A673 (cell line): ENCODE measurements around the gene RPS6KA3. TPM values are rescaled to one million over a fixed set of nuclear protein-coding genes. Genes with fewer than 3 reads are reported as not detected.
"Not testable (repeated sequence)": the region's sequence is repeated elsewhere in the genome, so short reads cannot be mapped to it uniquely, and the experiment has no call there.

ENCODE experiments used
- BruUV-seq: library from RNA; stranded (reverse); fragments of 400-500 nt; replicated peaks from 2 replicates; lab custom pipeline; 2021; lab: Mats Ljungman, UMichigan
- CTCF ChIA-PET: fragments of 300-600 bp; sonication (Branson Sonifier 250); formaldehyde crosslinking; loops from one replicate; lab custom pipeline; 2022; ENCODE audit warnings: antibody characterized with exemption; lab: Charles Lee
- POLR2A ChIA-PET: fragments of 300-600 bp; sonication (Branson Sonifier 250); formaldehyde crosslinking; loops from one replicate; lab custom pipeline; 2022; ENCODE audit warnings: antibody characterized with exemption; ENCODE audit not compliant: low non-redundant PET; lab: Charles Lee
- DNase-seq: peaks from one replicate; pipeline ENCODE4 v3.0.0-alpha.2; 2015; ENCODE audit warnings: low spot score
- H3K27ac ChIP-seq: fragments of 200-600 bp; sonication (generic); 2 replicates; pipeline ENCODE4 v1.5.1; 2016; ENCODE audit warnings: mixed run types, low read depth, mild to moderate bottlenecking, mixed read lengths, antibody characterized with exemption, low read length; ENCODE audit not compliant: poor library complexity, severe bottlenecking
- H3K27me3 ChIP-seq: fragments of 200-600 bp; sonication (generic); replicated peaks from 2 replicates; pipeline ENCODE4 v1.6.1; 2017; ENCODE audit warnings: mixed run types, low read depth, mild to moderate bottlenecking, mixed read lengths, antibody characterized with exemption, low read length; ENCODE audit not compliant: insufficient read depth, poor library complexity
- H3K36me3 ChIP-seq: fragments of 200-600 bp; sonication (generic); 2 replicates; pipeline ENCODE4 v1.6.1; 2016; ENCODE audit warnings: mixed run types, mild to moderate bottlenecking, mixed read lengths, antibody characterized with exemption, low read length; ENCODE audit not compliant: insufficient read depth, poor library complexity, severe bottlenecking
- H3K4me1 ChIP-seq: fragments of 200-600 bp; sonication (generic); 2 replicates; pipeline ENCODE4 v1.6.1; 2017; ENCODE audit warnings: mixed run types, mild to moderate bottlenecking, mixed read lengths, antibody characterized with exemption, low read length; ENCODE audit not compliant: insufficient read depth, poor library complexity, severe bottlenecking
- H3K4me3 ChIP-seq: fragments of 200-600 bp; sonication (generic); 2 replicates; pipeline ENCODE4 v1.5.1; 2016; ENCODE audit warnings: low read depth, mixed run types, mild to moderate bottlenecking, mixed read lengths, low read length; ENCODE audit not compliant: poor library complexity, severe bottlenecking
- H3K9me3 ChIP-seq: fragments of 200-600 bp; sonication (generic); 2 replicates; pipeline ENCODE4 v1.6.1; 2016; ENCODE audit warnings: mixed run types, low read depth, mild to moderate bottlenecking, mixed read lengths, antibody characterized with exemption, low read length; ENCODE audit not compliant: poor library complexity, severe bottlenecking
- CTCF ChIP-seq: fragments of 300-800, 200-600 bp; sonication (generic); conservative IDR thresholded peaks from 2 replicates; pipeline ENCODE4 v1.5.1; 2017; ENCODE audit warnings: low read depth, mild to moderate bottlenecking, antibody characterized with exemption, low read length, moderate library complexity, mixed read lengths
- EZH2 ChIP-seq: fragments of 200-600 bp; sonication (generic); IDR thresholded peaks from 2 replicates; pipeline ENCODE4 v1.6.1; 2017; ENCODE audit warnings: borderline replicate concordance, low read depth, mild to moderate bottlenecking, mixed read lengths, antibody characterized with exemption, low read length; ENCODE audit not compliant: poor library complexity, severe bottlenecking
- intact Hi-C: fragments of 100-400 bp; cut with micrococcal nuclease; formaldehyde crosslinking; loops from one replicate; pipeline ENCODE4 v1.10.0; 2022; ENCODE audit not compliant: unreplicated experiment
- total RNA-seq: library from RNA; stranded (reverse); gene quantifications from 2 replicates; pipeline ENCODE4 v1.2.3, GENCODE V29; 2021

Gene RPS6KA3
- total RNA-seq, 1 experiment from 2014 or later, result 33.6 TPM

DNA sequence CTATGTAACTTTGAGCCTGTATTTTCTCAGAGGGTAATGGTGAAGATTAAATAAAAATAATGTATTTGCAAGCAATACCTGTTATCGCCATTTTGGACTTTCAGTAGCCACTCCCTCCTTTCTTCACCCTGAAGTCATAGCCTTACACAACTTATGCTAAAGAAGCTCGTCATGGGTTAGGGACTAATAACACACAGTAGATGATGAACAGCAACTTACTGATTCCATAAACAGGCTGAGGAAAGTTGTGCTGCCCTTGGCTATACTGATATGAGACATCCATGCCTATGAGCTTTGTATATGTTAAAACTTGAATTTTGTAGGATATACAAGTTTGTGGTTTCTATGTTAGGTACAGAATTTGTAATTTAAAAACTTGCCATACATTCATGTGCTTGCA lies 93.4 kb downstream of the RPS6KA3 start:
- BruUV-seq, result no TSS peak
- H3K4me1 ChIP-seq, result no peaks in the 10 kb centered on the region
- H3K4me3 ChIP-seq, result no peak overlapping the region
- no peak overlapping the region for H3K27ac ChIP-seq
- TF ChIP-seq EZH2, result no peak
- no peak for TF ChIP-seq CTCF
- no peaks in the 10 kb centered on the region for H3K9me3 ChIP-seq
- ChIA-PET POLR2A (no interaction called here), CTCF (no interaction called here)
- H3K27me3 ChIP-seq, result no peaks in the 10 kb centered on the region
- intact Hi-C loops, result no loop called here
- peaks cover 11% of the 10 kb centered on the region for H3K36me3 ChIP-seq
- no peak for DNase-seq

DNA sequence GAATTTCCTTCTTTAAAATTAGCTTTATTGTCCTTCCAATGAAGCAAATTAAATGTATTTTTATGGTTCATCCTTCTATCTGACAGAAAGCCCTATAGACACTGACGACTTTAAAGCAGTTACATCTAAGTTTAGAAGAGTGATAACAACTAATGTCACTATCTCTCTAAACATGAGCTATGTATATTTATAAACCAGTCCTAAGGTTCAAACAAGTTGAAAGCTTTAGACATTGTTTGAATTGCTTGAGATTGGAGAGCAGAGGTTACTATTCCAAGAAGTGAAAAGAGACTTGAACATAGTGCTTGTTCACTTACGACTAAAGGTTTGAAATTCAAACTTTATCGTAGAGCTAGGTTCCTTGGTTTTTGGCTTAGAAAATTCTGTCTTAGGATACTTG lies 94.8 kb downstream of the RPS6KA3 start:
- CTCF ChIA-PET, result no interaction called here
- POLR2A ChIA-PET, result no interaction called here
- Histone ChIP-seq H3K27ac (no peak overlapping the region), H3K27me3 (no peaks in the 10 kb centered on the region), H3K9me3 (no peaks in the 10 kb centered on the region), H3K4me1 (no peaks in the 10 kb centered on the region), H3K36me3 (peaks cover 11% of the 10 kb centered on the region), H3K4me3 (no peak overlapping the region)
- no TSS peak for BruUV-seq
- TF ChIP-seq EZH2, result no peak
- TF ChIP-seq CTCF, result no peak
- DNase-seq, result no peak
- intact Hi-C loops, result no loop called here

DNA sequence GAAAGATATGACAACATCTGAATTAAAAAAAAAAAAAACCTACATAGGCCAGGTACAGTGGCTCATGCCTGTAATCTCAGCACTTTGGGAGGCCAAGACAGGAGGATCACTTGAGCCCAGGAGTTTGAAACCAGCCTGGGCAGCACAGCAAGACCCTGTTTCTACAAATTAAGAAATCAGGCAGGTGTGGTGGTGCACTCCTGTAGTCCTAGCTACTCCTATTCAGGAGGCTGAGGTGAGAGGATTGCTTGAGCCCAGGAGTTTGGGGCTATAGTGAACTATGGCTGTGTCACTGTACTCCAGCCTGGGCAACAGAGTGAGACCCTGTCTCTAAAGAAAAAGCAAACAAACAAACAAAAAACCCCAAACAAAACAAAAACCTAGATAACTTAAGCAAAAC lies 104.2 kb downstream of the RPS6KA3 start:
- H3K4me1 ChIP-seq, H3K27me3 ChIP-seq, CTCF ChIA-PET, H3K4me3 ChIP-seq, H3K9me3 ChIP-seq, DNase-seq, H3K36me3 ChIP-seq, POLR2A ChIA-PET, H3K27ac ChIP-seq, intact Hi-C loops, BruUV-seq: not testable (repeated sequence)

- BruUV-seq, result no TSS peak
- Histone ChIP-seq H3K4me1 (no peaks in the 10 kb centered on the region), H3K9me3 (no peaks in the 10 kb centered on the region), H3K36me3 (peaks cover 15% of the 10 kb centered on the region), H3K27me3 (peaks cover 7% of the 10 kb centered on the region), H3K27ac (no peak overlapping the region), H3K4me3 (no peak overlapping the region)
- intact Hi-C loops, result no loop called here
- POLR2A ChIA-PET, result interaction anchor here (0.6 kb wide), 1 partner anchor 13 kb away, joined by 3 read pairs; no protein-coding TSS in a partner anchor
- TF ChIP-seq EZH2 (no peak), CTCF (no peak)
- CTCF ChIA-PET, result no interaction called here
- no peak for DNase-seq
Observed at GRCh38 chrX:20159797-20160385, 106.8 kb downstream of the RPS6KA3 start.
